Fibroblast of lung (primary cell): ENCODE measurements around the gene OR51E1. TPM values are rescaled to one million over a fixed set of nuclear protein-coding genes. Genes with fewer than 3 reads are reported as not detected.

Experiments
- DNase-seq, 2 donors: peaks; one replicate each; pipeline versions ENCODE4 v3.0.0 to v3.0.0-alpha.2; 2010; ENCODE audit warnings: low read depth in 2 of 2
- H2AFZ ChIP-seq: 2 replicates; pipeline ENCODE4 v1.5.1; 2012; ENCODE audit warnings: low read length, control low read depth, inconsistent platforms
- H3K27ac ChIP-seq: 2 replicates; pipeline ENCODE4 v1.5.1; 2011; ENCODE audit warnings: low read length, control low read depth; ENCODE audit not compliant: insufficient read depth
- H3K27me3 ChIP-seq: 2 replicates; pipeline ENCODE4 v1.5.1; 2011; ENCODE audit warnings: mild to moderate bottlenecking, low read length; ENCODE audit not compliant: control insufficient read depth, insufficient read depth
- H3K36me3 ChIP-seq: 2 replicates; pipeline ENCODE4 v1.5.1; 2011; ENCODE audit warnings: low read length; ENCODE audit not compliant: control insufficient read depth, insufficient read depth
- H3K4me1 ChIP-seq: 2 replicates; pipeline ENCODE4 v1.5.1; 2011; ENCODE audit warnings: low read length; ENCODE audit not compliant: control insufficient read depth, insufficient read depth; ENCODE audit errors: extremely low read depth
- H3K4me2 ChIP-seq: 2 replicates; pipeline ENCODE4 v1.5.1; 2011; ENCODE audit warnings: low read length, control low read depth; ENCODE audit not compliant: insufficient read depth; ENCODE audit errors: extremely low read depth
- H3K4me3 ChIP-seq, 4 experiments: fragments of 200-600 bp in 1 of 4; sonication (generic) in 1 of 4; replicated peaks in 1 of 4; 2 replicates each; pipeline ENCODE4 v1.5.1; 2011 to 2016; ENCODE audit warnings: low read length in 4 of 4, low read depth in 3 of 4, mild to moderate bottlenecking in 3 of 4, control low read depth in 2 of 4, inconsistent platforms in 1 of 4, mixed read lengths in 1 of 4; ENCODE audit not compliant: insufficient read depth in 1 of 4; ENCODE audit errors: control extremely low read depth in 1 of 4
- H3K79me2 ChIP-seq: 2 replicates; pipeline ENCODE4 v1.5.1; 2012; ENCODE audit warnings: mild to moderate bottlenecking, low read length, inconsistent platforms; ENCODE audit not compliant: control insufficient read depth, insufficient read depth
- H3K9ac ChIP-seq: 2 replicates; pipeline ENCODE4 v1.5.1; 2011; ENCODE audit warnings: mild to moderate bottlenecking, low read length, control low read depth; ENCODE audit not compliant: insufficient read depth
- H3K9me3 ChIP-seq: 2 replicates; pipeline ENCODE4 v1.5.1; 2012; ENCODE audit warnings: low read depth, low read length; ENCODE audit not compliant: control insufficient read depth, insufficient read depth
- H4K20me1 ChIP-seq: 2 replicates; pipeline ENCODE4 v1.5.1; 2011; ENCODE audit warnings: low read length; ENCODE audit not compliant: control insufficient read depth, insufficient read depth; ENCODE audit errors: extremely low read depth
- EZH2 ChIP-seq: IDR thresholded peaks from 2 replicates; pipeline ENCODE4 v1.5.1; 2012; ENCODE audit warnings: low read length, control low read depth, mild to moderate bottlenecking; ENCODE audit errors: missing control alignments
- polyA plus RNA-seq, 2 donors: library from polyadenylated mRNA; depleted of rRNA in 1 of 2; stranded (reverse) in 1 of 2; unstranded in 1 of 2; fragments of >200 nt; gene quantifications; 2 replicates each; pipeline ENCODE4 v1.2.1, GENCODE V29; 2011 to 2012; ENCODE audit warnings: missing spikeins in 1 of 2
- total RNA-seq: library from RNA; depleted of rRNA; stranded (reverse); fragments of >200 nt; gene quantifications from 2 replicates; pipeline ENCODE4 v1.2.1, GENCODE V29; 2014
- TF ChIP-seq, protein P1 (sequence below), 2 donors: IDR thresholded peaks in 1 of 2; conservative IDR thresholded peaks in 1 of 2; 1 replicate in 1 of 2; 2 replicates in 1 of 2; pipeline ENCODE4 v1.5.1; 2011 to 2012; ENCODE audit warnings: low read length in 2 of 2, control low read depth in 1 of 2, inconsistent platforms in 1 of 2, low read depth in 1 of 2, mild to moderate bottlenecking in 1 of 2

OR51E1 gene
- total and polyA plus RNA-seq, 2 donors (not counting 1 experiment from before 2014, with no cell fraction given) = not detected

DNA sequence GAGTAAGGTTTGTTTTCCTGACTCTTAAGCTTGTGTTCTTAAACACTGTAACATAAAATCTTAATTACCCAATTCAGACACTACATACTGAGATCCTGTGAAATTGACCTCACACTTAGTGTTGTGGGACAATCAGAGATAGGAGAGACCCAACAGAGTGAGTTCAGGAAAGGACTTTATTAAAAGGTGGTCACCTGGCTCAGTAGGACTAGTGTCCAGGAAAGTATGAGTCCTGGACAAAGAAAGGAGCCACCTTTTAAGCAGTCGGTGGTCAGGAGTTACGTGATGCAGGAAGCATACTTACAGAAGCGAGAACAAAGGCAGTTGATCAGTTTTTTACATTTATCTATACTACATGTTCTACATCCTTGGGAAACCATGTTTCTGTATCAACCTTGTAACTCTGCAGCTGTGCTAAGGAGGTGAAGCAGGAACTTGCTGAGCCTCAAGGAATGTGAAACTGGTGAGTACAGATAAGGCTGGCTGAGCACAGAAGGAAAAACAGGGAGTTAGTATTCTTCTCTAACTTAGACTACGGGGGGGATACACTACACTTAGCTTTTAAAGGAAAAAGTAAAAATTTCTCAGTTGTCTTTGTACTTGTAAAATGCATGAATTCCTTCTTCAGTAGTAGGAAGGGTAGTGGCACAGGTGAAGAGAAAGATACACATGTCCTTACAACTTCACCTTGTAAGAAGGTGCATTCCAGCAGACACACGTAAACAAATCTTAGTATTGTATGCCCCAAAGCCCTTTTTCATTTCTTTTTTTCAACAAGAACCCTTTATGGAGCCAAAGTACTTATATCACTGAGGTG, 15.1 kb downstream of the OR51E1 start:
- Histone ChIP-seq H2AFZ (no peak overlapping the region), H3K4me3 (no peak overlapping the region), H4K20me1 (no peaks in the 10 kb centered on the region), H3K4me2 (no peak overlapping the region), H3K9ac (no peak overlapping the region), H3K4me1 (no peaks in the 10 kb centered on the region), H3K27me3 (no peaks in the 10 kb centered on the region), H3K27ac (no peak overlapping the region), H3K36me3 (no peaks in the 10 kb centered on the region), H3K9me3 (no peaks in the 10 kb centered on the region), H3K79me2 (no peaks in the 10 kb centered on the region)
- DNase-seq = no peak
- no peak for TF ChIP-seq EZH2

DNA sequence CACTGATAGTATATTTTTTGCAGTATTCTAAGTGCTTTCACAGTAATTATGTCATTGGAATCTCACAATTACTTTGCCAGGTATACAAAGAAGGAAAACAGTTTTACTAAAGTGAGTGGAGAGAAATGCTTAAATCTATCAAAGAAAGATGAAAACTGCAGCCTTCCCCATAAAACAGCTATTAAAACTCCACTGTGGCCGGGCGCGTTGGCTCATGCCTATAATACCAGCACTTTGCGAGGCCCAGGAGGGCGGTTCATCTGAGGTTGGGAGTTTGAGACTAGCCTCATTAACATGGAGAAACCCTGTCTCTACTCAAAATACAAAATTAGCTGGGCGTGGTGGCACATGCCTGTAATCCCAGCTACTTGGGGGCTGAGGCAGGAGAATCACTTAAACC, 19.1 kb downstream of the OR51E1 start:
- no peak for TF ChIP-seq EZH2
- TF ChIP-seq, protein P1, sequence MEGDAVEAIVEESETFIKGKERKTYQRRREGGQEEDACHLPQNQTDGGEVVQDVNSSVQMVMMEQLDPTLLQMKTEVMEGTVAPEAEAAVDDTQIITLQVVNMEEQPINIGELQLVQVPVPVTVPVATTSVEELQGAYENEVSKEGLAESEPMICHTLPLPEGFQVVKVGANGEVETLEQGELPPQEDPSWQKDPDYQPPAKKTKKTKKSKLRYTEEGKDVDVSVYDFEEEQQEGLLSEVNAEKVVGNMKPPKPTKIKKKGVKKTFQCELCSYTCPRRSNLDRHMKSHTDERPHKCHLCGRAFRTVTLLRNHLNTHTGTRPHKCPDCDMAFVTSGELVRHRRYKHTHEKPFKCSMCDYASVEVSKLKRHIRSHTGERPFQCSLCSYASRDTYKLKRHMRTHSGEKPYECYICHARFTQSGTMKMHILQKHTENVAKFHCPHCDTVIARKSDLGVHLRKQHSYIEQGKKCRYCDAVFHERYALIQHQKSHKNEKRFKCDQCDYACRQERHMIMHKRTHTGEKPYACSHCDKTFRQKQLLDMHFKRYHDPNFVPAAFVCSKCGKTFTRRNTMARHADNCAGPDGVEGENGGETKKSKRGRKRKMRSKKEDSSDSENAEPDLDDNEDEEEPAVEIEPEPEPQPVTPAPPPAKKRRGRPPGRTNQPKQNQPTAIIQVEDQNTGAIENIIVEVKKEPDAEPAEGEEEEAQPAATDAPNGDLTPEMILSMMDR (conservative IDR thresholded peaks at IDR 0.05 in 1 of 2, IDR thresholded peaks at IDR 0.05 in 1 of 2; ENCODE audit: low read depth in 1 of 2, low read length in 2 of 2) = no peak
- H3K4me1 ChIP-seq = no peaks in the 10 kb centered on the region
- H3K79me2 ChIP-seq = no peaks in the 10 kb centered on the region
- no peaks in the 10 kb centered on the region for H3K9me3 ChIP-seq
- no peak overlapping the region for H2AFZ ChIP-seq
- no peak overlapping the region for H3K9ac ChIP-seq
- no peak overlapping the region for H3K4me2 ChIP-seq
- no peak for DNase-seq
- no peaks in the 10 kb centered on the region for H3K36me3 ChIP-seq
- no peaks in the 10 kb centered on the region for H4K20me1 ChIP-seq
- no peak overlapping the region for H3K27ac ChIP-seq
- no peak overlapping the region for H3K4me3 ChIP-seq
- no peaks in the 10 kb centered on the region for H3K27me3 ChIP-seq

DNA sequence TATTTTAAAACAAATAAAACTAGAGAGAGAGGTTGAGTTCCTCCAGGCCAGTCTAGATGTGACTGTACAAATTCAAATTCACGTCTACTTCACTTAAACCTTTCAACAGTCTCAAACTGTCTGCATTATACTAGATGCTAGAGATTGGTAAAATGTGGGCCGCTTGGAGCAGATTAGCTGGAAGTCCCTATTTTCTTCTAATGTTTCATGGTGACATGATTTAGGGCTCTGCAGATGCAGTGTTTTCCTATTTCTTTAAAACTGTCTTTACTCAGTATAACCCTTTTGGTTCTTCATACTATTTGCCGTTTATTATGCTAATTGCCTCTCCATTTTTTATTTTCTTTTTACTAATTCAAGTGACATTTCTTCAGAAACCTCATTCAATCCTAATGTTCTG, 20.4 kb downstream of the OR51E1 start:
- no peak for TF ChIP-seq EZH2
- TF ChIP-seq, protein P1 (conservative IDR thresholded peaks at IDR 0.05 in 1 of 2, IDR thresholded peaks at IDR 0.05 in 1 of 2; ENCODE audit: low read depth in 1 of 2, low read length in 2 of 2) = no peak
- Histone ChIP-seq H3K36me3 (no peaks in the 10 kb centered on the region), H2AFZ (no peak overlapping the region), H3K9me3 (no peaks in the 10 kb centered on the region), H3K4me2 (no peak overlapping the region), H3K79me2 (no peaks in the 10 kb centered on the region), H4K20me1 (no peaks in the 10 kb centered on the region), H3K27ac (no peak overlapping the region), H3K27me3 (no peaks in the 10 kb centered on the region), H3K4me3 (no peak overlapping the region), H3K9ac (no peak overlapping the region), H3K4me1 (no peaks in the 10 kb centered on the region)
- DNase-seq = no peak
